Rectal smooth muscle tissue (tissue), 1 donor: ENCODE results near the gene ISG15.
"Not testable (repeated sequence)": the region's sequence is repeated elsewhere in the genome, so short reads cannot be mapped to it uniquely, and the experiment has no call there.

Source experiments
- H3K27ac ChIP-seq: one replicate; pipeline ENCODE4 v1.7.0; 2013; ENCODE audit warnings: low read depth, low read length, inconsistent platforms
- H3K27me3 ChIP-seq: one replicate; pipeline ENCODE4 v1.7.0; 2013; ENCODE audit warnings: low read length; ENCODE audit not compliant: control insufficient read depth, insufficient read depth
- H3K36me3 ChIP-seq: one replicate; pipeline ENCODE4 v1.7.0; 2013; ENCODE audit warnings: low read length; ENCODE audit not compliant: control insufficient read depth, insufficient read depth
- H3K4me1 ChIP-seq: one replicate; pipeline ENCODE4 v1.7.0; 2013; ENCODE audit warnings: low read length; ENCODE audit not compliant: control insufficient read depth, insufficient read depth
- H3K4me3 ChIP-seq: one replicate; pipeline ENCODE4 v1.7.0; 2013; ENCODE audit warnings: low read length
- H3K9ac ChIP-seq: one replicate; pipeline ENCODE4 v1.7.0; 2013; ENCODE audit warnings: low read length

The ISG15 gene

DNA sequence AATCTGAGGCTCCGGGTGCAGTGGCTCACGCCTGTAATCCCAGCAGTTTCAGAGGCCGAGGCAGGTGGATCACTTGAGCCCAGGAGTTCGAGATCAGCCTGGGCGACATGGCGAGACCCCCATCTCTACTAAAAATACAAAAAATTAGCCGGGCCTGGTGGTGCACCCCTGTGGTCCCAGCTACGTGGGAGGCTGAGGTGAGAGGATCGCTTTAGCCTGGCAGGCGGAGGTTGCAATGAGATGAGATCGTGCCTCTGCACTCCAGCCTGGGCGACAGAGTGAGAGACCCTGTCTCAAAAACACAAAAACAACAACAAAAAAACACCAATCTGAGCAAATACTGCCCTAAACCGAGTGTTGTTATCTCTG, 577 bp upstream of the ISG15 start:
- not testable (repeated sequence) for H3K4me1 ChIP-seq, H3K36me3 ChIP-seq, H3K9ac ChIP-seq, H3K27me3 ChIP-seq
- Histone ChIP-seq H3K4me3 (peak overlapping the region; percentile 97), H3K27ac (peak overlapping the region; percentile 85)

DNA sequence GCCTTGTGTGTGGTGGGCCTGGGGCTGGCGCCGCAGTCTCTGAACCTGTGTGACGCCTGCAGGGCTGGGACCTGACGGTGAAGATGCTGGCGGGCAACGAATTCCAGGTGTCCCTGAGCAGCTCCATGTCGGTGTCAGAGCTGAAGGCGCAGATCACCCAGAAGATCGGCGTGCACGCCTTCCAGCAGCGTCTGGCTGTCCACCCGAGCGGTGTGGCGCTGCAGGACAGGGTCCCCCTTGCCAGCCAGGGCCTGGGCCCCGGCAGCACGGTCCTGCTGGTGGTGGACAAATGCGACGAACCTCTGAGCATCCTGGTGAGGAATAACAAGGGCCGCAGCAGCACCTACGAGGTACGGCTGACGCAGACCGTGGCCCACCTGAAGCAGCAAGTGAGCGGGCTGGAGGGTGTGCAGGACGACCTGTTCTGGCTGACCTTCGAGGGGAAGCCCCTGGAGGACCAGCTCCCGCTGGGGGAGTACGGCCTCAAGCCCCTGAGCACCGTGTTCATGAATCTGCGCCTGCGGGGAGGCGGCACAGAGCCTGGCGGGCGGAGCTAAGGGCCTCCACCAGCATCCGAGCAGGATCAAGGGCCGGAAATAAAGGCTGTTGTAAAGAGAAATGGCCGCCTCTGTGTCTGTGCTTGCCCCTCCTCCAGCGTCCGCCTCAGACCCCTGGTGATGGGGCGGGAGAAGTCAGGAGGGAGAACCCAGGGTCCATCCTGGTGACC, 788 bp downstream of the ISG15 start:
- H3K4me3 ChIP-seq, result peak overlapping the region; percentile 97
- peak overlapping the region; percentile 85 for H3K27ac ChIP-seq
- peak overlapping the region; percentile 58 for H3K9ac ChIP-seq
- no peaks in the 10 kb centered on the region for H3K36me3 ChIP-seq
- H3K27me3 ChIP-seq, result no peaks in the 10 kb centered on the region
- H3K4me1 ChIP-seq, result no peaks in the 10 kb centered on the region

DNA sequence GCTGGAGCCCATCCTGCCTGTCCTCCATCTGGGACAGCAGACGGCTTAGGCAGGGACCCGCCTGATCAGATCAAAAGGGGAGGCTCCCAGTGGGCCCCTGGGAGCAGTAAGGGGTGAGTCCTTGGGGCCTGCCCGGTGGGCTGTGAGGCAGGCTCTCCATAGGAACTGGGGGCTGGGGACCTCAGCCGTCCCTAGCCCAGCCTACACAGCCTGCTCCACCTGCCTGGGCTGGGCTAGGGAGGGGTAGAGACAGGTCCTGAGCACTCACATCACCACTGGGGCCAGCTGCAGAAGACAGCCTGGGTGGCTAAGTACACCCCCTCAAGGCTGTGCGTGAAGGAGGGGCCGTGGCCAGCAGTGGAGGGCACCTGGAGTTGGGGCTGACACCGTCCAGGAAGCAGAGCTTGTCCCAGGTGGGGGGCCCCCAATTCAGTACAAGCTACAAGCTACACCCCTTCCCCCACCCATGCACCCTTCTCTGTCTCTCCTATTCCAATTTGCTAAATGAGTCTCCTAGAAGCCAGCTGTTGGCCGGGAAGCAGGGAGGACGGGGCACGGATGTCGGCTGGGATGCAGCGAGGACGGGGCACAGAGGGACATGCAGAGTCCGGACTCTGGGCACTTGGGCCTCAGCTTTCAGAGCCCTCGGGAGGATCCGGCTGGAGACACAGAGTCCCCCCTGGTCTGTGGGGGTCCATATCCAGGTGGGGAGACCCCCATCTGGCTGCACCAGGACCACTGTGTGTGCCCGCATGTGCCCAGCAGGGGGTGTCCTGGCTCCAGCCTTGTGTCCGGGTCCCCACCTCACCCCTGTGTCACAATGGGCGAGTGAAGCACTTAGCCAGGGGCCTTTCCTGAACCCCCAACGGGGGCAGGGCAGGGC, 1.7 kb downstream of the ISG15 start:
- H3K9ac ChIP-seq, result no peak overlapping the region
- no peaks in the 10 kb centered on the region for H3K36me3 ChIP-seq
- H3K4me1 ChIP-seq, result no peaks in the 10 kb centered on the region
- H3K4me3 ChIP-seq, result no peak overlapping the region
- H3K27ac ChIP-seq, result no peak overlapping the region
- H3K27me3 ChIP-seq, result no peaks in the 10 kb centered on the region

DNA sequence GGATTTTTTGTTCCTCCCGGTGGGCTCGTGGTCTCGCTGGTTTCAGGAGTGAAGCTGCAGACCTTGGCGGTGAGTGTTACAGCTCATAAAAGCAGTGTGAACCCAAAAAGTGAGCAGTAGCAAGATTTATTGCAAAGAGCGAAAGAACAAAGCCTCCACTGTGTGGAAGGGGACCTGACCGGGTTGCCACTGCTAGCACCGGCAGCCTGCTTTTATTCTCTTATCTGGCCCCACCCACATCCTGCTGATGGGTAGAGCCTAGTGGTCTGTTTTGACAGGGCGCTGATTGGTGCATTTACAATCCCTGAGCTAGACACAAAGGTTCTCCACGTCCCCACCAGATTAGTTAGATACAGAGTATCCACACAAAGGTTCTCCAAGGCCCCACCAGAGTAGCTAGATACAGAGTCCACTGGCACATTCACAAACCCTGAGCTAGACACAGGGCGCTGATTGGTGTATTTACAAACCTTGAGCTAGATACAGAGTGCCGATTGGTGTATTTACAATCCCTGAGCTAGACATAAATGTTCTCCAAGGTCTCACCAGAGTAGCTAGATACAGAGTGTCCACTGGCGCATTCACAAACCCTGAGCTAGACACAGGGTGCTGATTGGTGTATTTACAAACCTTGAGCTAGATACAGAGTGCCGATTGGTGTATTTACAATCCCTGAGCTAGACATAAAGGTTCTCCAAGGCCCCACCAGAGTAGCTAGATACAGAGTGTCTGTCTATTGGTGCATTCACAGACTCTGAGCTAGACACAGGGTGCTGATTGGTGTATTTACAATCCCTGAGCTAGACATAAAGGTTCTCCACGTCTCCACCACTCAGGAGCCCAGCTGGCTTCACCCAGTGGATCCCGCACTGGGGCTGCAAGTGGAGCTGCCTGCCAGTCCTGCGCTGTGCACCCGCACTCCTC, 4.4 kb downstream of the ISG15 start:
- H3K4me1 ChIP-seq, H3K4me3 ChIP-seq, H3K27ac ChIP-seq, H3K36me3 ChIP-seq, H3K9ac ChIP-seq, H3K27me3 ChIP-seq: not testable (repeated sequence)

DNA sequence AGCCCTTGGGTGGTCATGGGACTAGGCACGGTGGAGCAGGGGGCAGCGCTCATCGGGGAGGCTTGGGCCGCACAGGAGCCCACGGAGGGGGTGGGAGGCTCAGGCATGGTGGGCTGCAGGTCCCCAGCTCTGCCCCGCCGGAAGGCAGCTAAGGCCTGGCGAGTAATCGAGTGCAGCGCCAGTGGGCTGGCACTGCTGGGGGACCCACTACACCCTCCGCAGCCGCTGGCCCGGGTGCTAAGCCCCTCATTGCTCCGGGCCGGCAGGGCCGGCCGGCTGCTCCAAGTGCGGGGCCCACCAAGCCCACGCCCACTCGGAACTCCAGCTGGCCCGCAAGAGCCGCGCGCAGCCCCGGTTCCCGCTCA, 5.0 kb downstream of the ISG15 start:
- H3K36me3 ChIP-seq, H3K27ac ChIP-seq, H3K27me3 ChIP-seq, H3K9ac ChIP-seq, H3K4me1 ChIP-seq, H3K4me3 ChIP-seq: not testable (repeated sequence)

DNA sequence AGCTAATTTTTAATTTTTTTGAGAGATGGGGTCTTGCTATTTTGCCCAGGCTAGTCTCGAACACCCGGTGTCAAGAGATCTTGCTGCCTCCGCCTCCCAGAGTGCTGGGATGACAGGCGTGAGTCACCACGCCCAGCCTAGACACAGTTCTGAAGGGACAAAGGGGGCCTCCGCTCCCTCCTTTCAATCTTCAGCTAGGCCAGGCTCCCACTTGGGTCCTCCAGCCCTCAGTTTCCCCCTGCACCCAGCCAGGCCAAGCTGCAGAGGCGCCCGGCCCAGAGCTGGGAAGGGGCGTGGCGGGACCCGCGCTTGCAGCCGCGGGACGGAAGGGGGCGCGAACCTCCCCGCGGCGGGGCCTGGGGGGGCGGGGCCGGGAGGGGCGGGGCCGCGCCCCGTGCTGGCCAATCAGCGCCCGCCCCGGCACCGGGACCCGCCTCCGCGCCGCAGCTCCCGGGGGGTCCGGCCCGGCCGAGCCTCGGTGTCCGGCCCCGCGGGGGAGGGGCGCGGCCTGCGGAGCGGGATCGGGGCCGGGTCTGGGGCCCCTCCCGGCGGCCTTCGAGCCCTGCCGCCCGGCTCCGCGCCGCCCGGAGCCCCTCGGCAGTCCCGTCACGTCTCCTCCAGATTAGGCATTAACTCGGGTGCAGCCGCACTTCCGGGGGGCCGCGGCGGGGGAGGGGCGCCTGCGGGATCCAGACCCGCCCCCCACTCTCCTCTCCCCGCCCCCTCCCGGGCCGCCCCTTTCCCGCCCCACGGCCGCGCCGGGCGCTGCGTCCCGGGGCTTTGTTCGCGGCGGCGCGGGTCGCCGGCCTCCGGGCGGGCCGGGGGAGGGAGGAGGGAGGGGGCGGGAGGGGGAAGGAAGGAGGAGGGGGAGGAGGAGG, 6.1 kb downstream of the ISG15 start:
- Histone ChIP-seq H3K27ac (peak overlapping the region; percentile 58), H3K4me3 (peak overlapping the region; percentile 52), H3K9ac (no peak overlapping the region), H3K36me3 (no peaks in the 10 kb centered on the region), H3K4me1 (no peaks in the 10 kb centered on the region), H3K27me3 (no peaks in the 10 kb centered on the region)

DNA sequence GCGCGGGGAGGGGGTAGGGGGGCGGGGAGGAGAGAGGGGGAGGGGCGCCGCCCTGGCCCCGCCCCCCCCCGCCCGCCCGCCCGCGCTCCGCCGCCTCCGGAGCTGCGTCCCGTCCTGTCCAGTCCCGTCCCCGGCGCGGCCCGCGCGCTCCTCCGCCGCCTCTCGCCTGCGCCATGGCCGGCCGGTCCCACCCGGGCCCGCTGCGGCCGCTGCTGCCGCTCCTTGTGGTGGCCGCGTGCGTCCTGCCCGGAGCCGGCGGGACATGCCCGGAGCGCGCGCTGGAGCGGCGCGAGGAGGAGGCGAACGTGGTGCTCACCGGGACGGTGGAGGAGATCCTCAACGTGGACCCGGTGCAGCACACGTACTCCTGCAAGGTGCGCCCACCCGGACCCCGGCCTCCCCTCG, 6.7 kb downstream of the ISG15 start, which contains the start of gene AGRN:
TSS of gene AGRN (plus strand) at position 121 of the 405 bp plus-strand sequence. CDS start at position 174, 53 bp downstream.
- Histone ChIP-seq H3K27ac (peak within 1 kb of the TSS; percentile 58), H3K27me3 (no peaks in the 10 kb centered on the region), H3K36me3 (no peaks in the 10 kb centered on the region), H3K9ac (no peak within 1 kb of the TSS), H3K4me3 (peak within 1 kb of the TSS; percentile 70), H3K4me1 (no peaks in the 10 kb centered on the region)

DNA sequence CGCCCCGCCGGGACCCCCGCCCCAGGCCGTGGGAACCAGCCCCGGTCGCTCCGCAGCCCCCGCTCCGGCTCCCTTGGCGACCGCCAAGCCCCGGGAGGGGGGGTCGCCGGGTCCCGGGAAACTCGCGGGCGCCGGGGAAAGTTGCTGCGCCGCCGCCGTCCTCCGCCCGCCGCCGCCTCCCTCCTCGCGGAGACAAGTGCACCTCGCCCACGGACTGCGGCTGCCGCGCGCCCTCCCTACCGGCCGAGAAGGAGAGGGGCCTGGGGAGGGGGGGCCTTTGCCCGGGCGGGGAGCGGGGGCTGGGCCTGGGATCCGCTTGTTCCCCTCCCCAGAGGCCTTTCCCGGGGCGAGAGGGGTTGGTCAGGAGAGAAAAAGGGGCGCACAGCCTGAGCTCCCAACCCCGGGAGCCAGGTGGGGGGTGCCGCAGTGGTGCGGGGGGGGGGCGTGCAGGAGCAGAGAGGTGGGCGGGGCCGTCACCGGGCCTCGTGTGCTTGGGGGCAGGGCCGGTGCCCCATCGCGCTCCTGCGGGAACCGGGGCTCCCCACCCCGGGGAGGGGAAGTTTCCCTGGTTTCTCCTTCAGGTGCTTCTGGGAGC, 7.2 kb downstream of the ISG15 start:
- H3K9ac ChIP-seq, result no peak overlapping the region

DNA sequence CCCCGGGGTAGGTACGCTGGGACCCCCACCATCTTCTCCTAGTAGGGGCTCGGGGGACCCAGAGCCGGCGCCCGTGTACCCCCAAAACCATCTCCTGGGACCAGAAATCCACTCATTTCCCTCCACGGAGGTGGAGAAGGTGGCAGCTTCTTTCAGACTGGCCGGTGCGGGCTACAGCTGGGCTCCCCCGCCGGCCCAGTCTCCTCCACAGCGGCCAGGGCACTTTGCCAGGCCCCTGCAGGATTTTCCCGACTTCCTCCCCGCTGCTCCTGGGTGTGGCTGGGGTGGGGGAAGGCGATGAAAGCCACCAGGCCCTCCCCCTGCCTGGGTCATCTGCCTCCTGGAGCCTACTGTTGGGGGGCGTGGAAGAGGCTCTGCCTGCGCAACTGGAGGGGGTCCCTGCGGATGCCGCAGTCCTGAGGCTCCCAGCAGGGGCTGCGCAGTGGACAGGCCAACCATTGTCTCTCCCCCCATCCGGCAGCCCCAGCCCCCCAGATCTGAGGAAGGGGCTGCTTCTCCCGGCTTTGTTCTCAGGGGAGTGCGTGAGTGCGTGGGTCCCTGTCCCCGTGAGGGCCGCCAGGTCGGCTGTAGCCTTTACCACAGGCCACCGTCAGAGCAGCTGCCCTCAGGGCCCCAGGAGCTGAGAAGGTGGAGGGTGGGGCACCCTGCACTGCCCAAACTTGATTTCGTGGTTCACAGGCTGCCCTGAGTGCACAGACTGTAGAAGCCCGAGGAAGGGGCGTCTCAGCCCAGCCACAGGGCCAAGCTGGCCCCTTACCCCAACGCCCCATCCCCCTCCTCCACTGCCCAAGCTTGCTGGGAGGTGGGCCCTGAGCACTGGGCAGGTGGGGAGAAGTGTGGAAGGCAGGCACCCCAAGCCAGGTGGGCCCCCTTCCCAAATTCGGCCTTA, 8.0 kb downstream of the ISG15 start:
- Histone ChIP-seq H3K4me1 (no peaks in the 10 kb centered on the region), H3K36me3 (no peaks in the 10 kb centered on the region), H3K27me3 (no peaks in the 10 kb centered on the region), H3K27ac (no peak overlapping the region), H3K9ac (no peak overlapping the region), H3K4me3 (peak overlapping the region; percentile 52)

More for the DNA sequence above, 7.2 kb downstream of the ISG15 start:
- no peaks in the 10 kb centered on the region for H3K27me3 ChIP-seq
- no peak overlapping the region for H3K27ac ChIP-seq
- H3K36me3 ChIP-seq, result no peaks in the 10 kb centered on the region
- H3K4me3 ChIP-seq, result peak overlapping the region; percentile 70
- H3K4me1 ChIP-seq, result no peaks in the 10 kb centered on the region

DNA sequence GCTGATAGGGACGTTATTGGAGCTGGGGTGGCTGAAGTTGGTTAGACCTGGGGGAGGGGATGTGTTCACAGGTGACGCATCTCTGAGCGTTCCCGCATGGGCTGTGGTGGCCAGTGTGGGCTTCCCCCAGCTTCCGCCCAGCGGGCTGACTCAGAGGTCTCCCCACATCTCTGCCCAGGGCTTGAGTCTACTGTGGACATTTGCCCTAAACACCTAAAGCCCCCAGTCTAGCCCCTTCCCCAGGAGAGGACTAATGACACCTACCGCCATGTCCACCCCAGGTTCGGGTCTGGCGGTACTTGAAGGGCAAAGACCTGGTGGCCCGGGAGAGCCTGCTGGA, 8.6 kb downstream of the ISG15 start:
- H3K27ac ChIP-seq, result no peak overlapping the region
- H3K36me3 ChIP-seq, result no peaks in the 10 kb centered on the region
- no peaks in the 10 kb centered on the region for H3K27me3 ChIP-seq
- H3K9ac ChIP-seq, result no peak overlapping the region
- no peaks in the 10 kb centered on the region for H3K4me1 ChIP-seq
- H3K4me3 ChIP-seq, result no peak overlapping the region
